H1 (cell line): ENCODE data around the gene GRIFIN. TPM values are rescaled to one million over a fixed set of nuclear protein-coding genes. Genes with fewer than 3 reads are reported as not detected.

Experiments
- CTCF ChIA-PET: fragments of 300-600 bp; sonication (Branson Sonifier 250); formaldehyde crosslinking; loops from one replicate; lab custom pipeline; 2021; ENCODE audit not compliant: partially characterized antibody; lab: Charles Lee
- POLR2A ChIA-PET: fragments of 300-600 bp; sonication (Branson Sonifier 250); formaldehyde crosslinking; loops from one replicate; lab custom pipeline; 2021; ENCODE audit warnings: inconsistent platforms; ENCODE audit not compliant: partially characterized antibody; lab: Charles Lee
- DNase-seq, 2 experiments: peaks; one replicate each; pipeline versions ENCODE4 v3.0.0 to v3.0.0-alpha.2; 2010 to 2022; ENCODE audit warnings: low spot score in 2 of 2, low read depth in 1 of 2, mixed read lengths in 1 of 2
- FAIRE-seq: peaks from 2 replicates; lab custom pipeline; 2011; peaks lifted over from hg19 to GRCh38; lab: Jason Lieb, UNC
- H2AFZ ChIP-seq: 2 replicates; pipeline ENCODE4 v1.8.1; 2012; ENCODE audit warnings: low read length, inconsistent platforms
- H2AK5ac ChIP-seq: 2 replicates; pipeline ENCODE4 v1.6.1; 2013; ENCODE audit warnings: low read depth, low read length
- H2BK120ac ChIP-seq: replicated peaks from 2 replicates; pipeline ENCODE3; 2013; ENCODE audit warnings: low read depth, low read length, inconsistent platforms
- H2BK12ac ChIP-seq: 2 replicates; pipeline ENCODE4 v1.6.1; 2013; ENCODE audit warnings: low read depth, low read length
- H2BK15ac ChIP-seq: 2 replicates; pipeline ENCODE4 v1.6.1; 2013; ENCODE audit warnings: low read length
- H2BK20ac ChIP-seq: 2 replicates; pipeline ENCODE4 v1.6.1; 2013; ENCODE audit warnings: low read length
- H2BK5ac ChIP-seq: 2 replicates; pipeline ENCODE4 v1.6.1; 2013; ENCODE audit warnings: low read depth, low read length
- H3K14ac ChIP-seq: 2 replicates; pipeline ENCODE4 v1.6.1; 2013; ENCODE audit warnings: inconsistent platforms; ENCODE audit not compliant: insufficient read length
- H3K18ac ChIP-seq: 2 replicates; pipeline ENCODE4 v1.6.1; 2013; ENCODE audit warnings: low read length; ENCODE audit errors: extremely low read depth
- H3K23ac ChIP-seq: 2 replicates; pipeline ENCODE4 v1.6.1; 2013; ENCODE audit warnings: inconsistent platforms; ENCODE audit not compliant: insufficient read length
- H3K23me2 ChIP-seq: 2 replicates; pipeline ENCODE4 v1.6.1; 2013; ENCODE audit warnings: low read depth, low read length
- H3K27ac ChIP-seq: 2 replicates; pipeline ENCODE4 v1.6.1; 2011; ENCODE audit warnings: low read depth, low read length, inconsistent platforms
- H3K27me3 ChIP-seq, 4 experiments: replicated peaks in 1 of 4; 1 replicate in 1 of 4; 2 replicates in 3 of 4; pipeline versions ENCODE4 v1.6.1 to v1.8.1; 2011 to 2013; ENCODE audit warnings: low read length in 3 of 4, mild to moderate bottlenecking in 3 of 4, inconsistent platforms in 2 of 4, mixed read lengths in 2 of 4, moderate library complexity in 1 of 4; ENCODE audit not compliant: control insufficient read depth in 3 of 4, insufficient read depth in 3 of 4; ENCODE audit errors: extremely low read depth in 1 of 4
- H3K36me3 ChIP-seq, 4 experiments: 2 replicates each; pipeline versions ENCODE4 v1.6.1 to v1.8.1; 2011 to 2013; ENCODE audit warnings: mild to moderate bottlenecking in 4 of 4, low read length in 3 of 4, moderate library complexity in 2 of 4, control low read depth in 1 of 4, inconsistent platforms in 1 of 4; ENCODE audit not compliant: insufficient read depth in 4 of 4, control insufficient read depth in 2 of 4
- H3K4ac ChIP-seq: replicated peaks from 2 replicates; pipeline ENCODE3; 2013; ENCODE audit warnings: low read length, low read depth, mixed read lengths, inconsistent platforms; ENCODE audit not compliant: insufficient read length
- H3K4me1 ChIP-seq, 4 experiments: replicated peaks in 1 of 4; 1 replicate in 1 of 4; 2 replicates in 3 of 4; pipeline versions ENCODE4 v1.6.1 to v1.8.1; 2011 to 2013; ENCODE audit warnings: low read length in 3 of 4, inconsistent platforms in 2 of 4, mixed read lengths in 1 of 4; ENCODE audit not compliant: insufficient read depth in 4 of 4, control insufficient read depth in 3 of 4
- H3K4me2 ChIP-seq, 2 experiments: 2 replicates each; pipeline versions ENCODE4 v1.6.1 to v1.8.1; 2011 to 2013; ENCODE audit warnings: low read depth in 2 of 2, low read length in 2 of 2, control low read depth in 1 of 2, inconsistent platforms in 1 of 2, mild to moderate bottlenecking in 1 of 2; ENCODE audit not compliant: insufficient read depth in 1 of 2
- H3K4me3 ChIP-seq, 4 experiments: fragments of 200-600, 300-600 bp in 1 of 4; sonication (generic), shearing (Covaris generic), sonication (Bioruptor Twin) in 1 of 4; 2 replicates each; pipeline versions ENCODE4 v1.5.1 to v1.8.1; 2011 to 2016; ENCODE audit warnings: low read length in 4 of 4, low read depth in 3 of 4, control low read depth in 2 of 4, inconsistent platforms in 2 of 4, mild to moderate bottlenecking in 2 of 4, mixed read lengths in 1 of 4, moderate library complexity in 1 of 4; ENCODE audit not compliant: insufficient read depth in 2 of 4; ENCODE audit errors: extremely low read depth in 1 of 4
- H3K56ac ChIP-seq: replicated peaks from 2 replicates; pipeline ENCODE3; 2013; ENCODE audit warnings: low read depth, mild to moderate bottlenecking, mixed read lengths, low read length, inconsistent platforms; ENCODE audit not compliant: insufficient read length
- H3K79me1 ChIP-seq: 2 replicates; pipeline ENCODE4 v1.6.1; 2013; ENCODE audit warnings: low read depth, low read length, control low read depth
- H3K79me2 ChIP-seq, 2 experiments: 2 replicates each; pipeline versions ENCODE4 v1.6.1 to v1.8.1; 2012 to 2013; ENCODE audit warnings: low read length in 2 of 2, mild to moderate bottlenecking in 2 of 2, inconsistent platforms in 1 of 2; ENCODE audit not compliant: insufficient read depth in 2 of 2, control insufficient read depth in 1 of 2
- H3K9ac ChIP-seq, 4 experiments: replicated peaks in 1 of 4; 1 replicate in 1 of 4; 2 replicates in 3 of 4; pipeline versions ENCODE4 v1.6.1 to v1.8.1; 2011 to 2013; ENCODE audit warnings: low read depth in 3 of 4, low read length in 3 of 4, control low read depth in 2 of 4, mild to moderate bottlenecking in 2 of 4, moderate library complexity in 2 of 4, inconsistent platforms in 1 of 4; ENCODE audit errors: extremely low read depth in 1 of 4
- H3K9me3 ChIP-seq, 2 experiments: 2 replicates each; pipeline versions ENCODE4 v1.6.1 to v1.8.1; 2012 to 2013; ENCODE audit warnings: mild to moderate bottlenecking in 2 of 2, moderate library complexity in 2 of 2, control low read depth in 1 of 2, inconsistent platforms in 1 of 2, low read depth in 1 of 2, low read length in 1 of 2, mixed read lengths in 1 of 2; ENCODE audit not compliant: insufficient read depth in 2 of 2
- H4K20me1 ChIP-seq, 2 experiments: replicated peaks in 1 of 2; 2 replicates each; pipeline versions ENCODE3 to v1.8.1; 2011 to 2013; ENCODE audit warnings: inconsistent platforms in 2 of 2, low read length in 2 of 2, mild to moderate bottlenecking in 1 of 2; ENCODE audit not compliant: insufficient read depth in 2 of 2, control insufficient read depth in 1 of 2
- H4K5ac ChIP-seq: 2 replicates; pipeline ENCODE4 v1.6.1; 2013; ENCODE audit warnings: low read length, low read depth, mixed read lengths, inconsistent platforms; ENCODE audit not compliant: insufficient read length
- H4K8ac ChIP-seq: 2 replicates; pipeline ENCODE4 v1.8.0; 2013; ENCODE audit warnings: mild to moderate bottlenecking, moderate library complexity, low read length, inconsistent platforms; ENCODE audit not compliant: insufficient read depth; ENCODE audit errors: extremely low read depth
- H4K91ac ChIP-seq: replicated peaks from 2 replicates; pipeline ENCODE3; 2013; ENCODE audit warnings: low read length, mixed read lengths, inconsistent platforms; ENCODE audit not compliant: insufficient read length
- TEAD4 ChIP-seq: IDR thresholded peaks from 2 replicates; pipeline ENCODE4 v1.6.1; 2012; ENCODE audit warnings: low read depth, low read length, inconsistent platforms, mixed read lengths
- WGBS, 2 experiments: shearing (Covaris generic) in 1 of 2; methylation state at CpG; one replicate each; pipeline versions ENCODE4 v1.1.6 to v1.1.7; 2013 to 2015; ENCODE audit warnings: low lambda C conversion rate in 2 of 2, mixed read lengths in 2 of 2, inconsistent platforms in 1 of 2, low coverage in 1 of 2, missing lambda C conversion rate in 1 of 2; ENCODE audit not compliant: insufficient replicate concordance in 2 of 2, insufficient coverage in 1 of 2, insufficient read length in 1 of 2; ENCODE audit errors: extremely low coverage in 1 of 2, missing lambda C conversion rate in 1 of 2; 5-methylcytosine and 5-hydroxymethylcytosine counted together
- polyA plus RNA-seq, 7 experiments: library from polyadenylated mRNA; depleted of rRNA in 3 of 7; stranded (reverse) in 5 of 7; unstranded in 2 of 7; fragments of >200 nt in 5 of 7; fragments of 200-250 nt in 2 of 7; gene quantifications; 1 replicate in 5 of 7; 2 replicates in 1 of 7; 4 replicates in 1 of 7; pipeline versions ENCODE4 v1.2.1 to v1.2.3, GENCODE V29; 2011 to 2013; ENCODE audit warnings: missing spikeins in 2 of 7, mixed read lengths in 2 of 7
- total RNA-seq: library from RNA; stranded (reverse); fragmentation: NEBNext Ultra II Directional; extraction: Animal tissue kit (Norgen Biotek cat#: 25700); gene quantifications from 2 replicates; pipeline ENCODE4 v1.2.1, GENCODE V29; 2021
- TF ChIP-seq, protein P1 (sequence below): IDR thresholded peaks from 2 replicates; pipeline ENCODE4 v1.6.1; 2012; ENCODE audit warnings: low read length, inconsistent platforms

GRIFIN gene
- total and polyA plus RNA-seq, 2 of the 8 experiments (the other 6 are each of a cell fraction or from before 2014, with no cell fraction given) = not detected

DNA sequence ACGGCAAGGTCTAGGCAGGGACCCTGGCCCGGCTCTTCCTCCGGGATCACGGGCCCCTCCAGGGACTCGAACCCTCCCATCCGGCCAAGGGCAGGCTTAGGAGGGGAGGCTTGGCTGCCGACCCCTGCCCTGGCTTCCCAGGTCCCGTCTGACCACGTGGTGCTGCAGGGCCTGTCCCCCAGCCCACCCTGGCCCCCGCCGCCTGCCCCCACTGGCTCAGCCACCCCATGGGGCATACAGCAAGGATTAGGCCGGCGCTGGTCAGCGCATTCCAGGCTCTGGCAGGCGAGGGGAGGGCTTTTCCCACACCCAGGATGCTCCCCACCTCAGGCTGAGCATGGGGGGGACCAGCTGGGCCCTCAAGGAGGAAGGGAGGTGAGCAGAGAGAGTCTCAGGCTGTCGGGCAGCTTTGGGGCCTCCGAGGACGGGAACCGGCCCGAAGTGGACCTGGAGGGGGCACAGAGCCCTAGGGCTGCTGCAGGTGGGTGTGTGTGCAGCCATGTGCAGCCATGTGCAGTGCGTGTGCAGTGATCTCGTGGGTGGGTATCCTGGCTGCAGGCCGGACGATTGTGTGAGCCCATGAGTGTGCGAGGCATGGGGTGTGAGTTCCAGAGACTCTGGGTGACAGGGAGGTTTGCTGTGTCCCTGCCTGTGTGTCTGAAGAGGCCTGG lies 713 bp upstream of the GRIFIN start:
- no peak overlapping the region for H3K56ac ChIP-seq
- POLR2A ChIA-PET = interaction anchor here (0.8 kb wide), 1 partner anchor 14 kb away, joined by 3 read pairs; no protein-coding TSS in a partner anchor
- no peak overlapping the region; the same call in 1 of the 2 replicates for H4K8ac ChIP-seq
- peaks cover 0 to 34% (median 20%) of the 10 kb centered on the region in 4 experiments; a peak in 6 of 7 replicates for H3K4me1 ChIP-seq
- no peaks in the 10 kb centered on the region for H3K79me2 ChIP-seq
- peak overlapping the region; percentile 59 for H4K5ac ChIP-seq
- CTCF ChIA-PET = interaction anchor here (1.1 to 3.4 kb wide), 3 partner anchors 17 to 27 kb away, joined by 3 to 20 read pairs (median 3); no protein-coding TSS in a partner anchor
- peak overlapping the region; percentile 87 for H2BK120ac ChIP-seq
- peak overlapping the region; percentile 98 for H3K4ac ChIP-seq
- H3K4me3 ChIP-seq = no peak overlapping the region
- H3K36me3 ChIP-seq = no peaks in the 10 kb centered on the region
- H3K23ac ChIP-seq = no peak overlapping the region
- H3K79me1 ChIP-seq = no peaks in the 10 kb centered on the region
- FAIRE-seq (no peak), DNase-seq (no peak)
- H3K18ac ChIP-seq = peak overlapping the region; percentile 87
- no peak overlapping the region for H2AFZ ChIP-seq
- H3K23me2 ChIP-seq = no peaks in the 10 kb centered on the region; the same call in 1 of the 2 replicates
- peak overlapping the region; percentile 23; the same call in 1 of the 2 replicates for H2BK20ac ChIP-seq
- H3K14ac ChIP-seq = no peak overlapping the region
- peak overlapping the region; percentile 97; the same call in 1 of the 2 replicates for H2BK12ac ChIP-seq
- peak overlapping the region; percentile 96 for H4K91ac ChIP-seq
- no peak overlapping the region for H3K4me2 ChIP-seq
- TF ChIP-seq TEAD4 = peak; percentile 51; the same call in 1 of the 2 replicates
- TF ChIP-seq, protein P1, sequence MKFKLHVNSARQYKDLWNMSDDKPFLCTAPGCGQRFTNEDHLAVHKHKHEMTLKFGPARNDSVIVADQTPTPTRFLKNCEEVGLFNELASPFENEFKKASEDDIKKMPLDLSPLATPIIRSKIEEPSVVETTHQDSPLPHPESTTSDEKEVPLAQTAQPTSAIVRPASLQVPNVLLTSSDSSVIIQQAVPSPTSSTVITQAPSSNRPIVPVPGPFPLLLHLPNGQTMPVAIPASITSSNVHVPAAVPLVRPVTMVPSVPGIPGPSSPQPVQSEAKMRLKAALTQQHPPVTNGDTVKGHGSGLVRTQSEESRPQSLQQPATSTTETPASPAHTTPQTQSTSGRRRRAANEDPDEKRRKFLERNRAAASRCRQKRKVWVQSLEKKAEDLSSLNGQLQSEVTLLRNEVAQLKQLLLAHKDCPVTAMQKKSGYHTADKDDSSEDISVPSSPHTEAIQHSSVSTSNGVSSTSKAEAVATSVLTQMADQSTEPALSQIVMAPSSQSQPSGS = no peak
- H3K9ac ChIP-seq = no peak overlapping the region
- H2BK5ac ChIP-seq = peak overlapping the region; percentile 40; the same call in 1 of the 2 replicates
- peak overlapping the region; percentile 81; the same call in 1 of the 2 replicates for H2BK15ac ChIP-seq
- no peaks in the 10 kb centered on the region for H3K9me3 ChIP-seq
- H4K20me1 ChIP-seq = no peaks in the 10 kb centered on the region
- 83% methylated on average over 12 of the region's 25 CpGs; no CpG with 5 or more reads in 1 of the 2 experiments for WGBS, 2 experiments
- no peak overlapping the region for H3K27ac ChIP-seq
- H2AK5ac ChIP-seq = no peak overlapping the region; the same call in 1 of the 2 replicates
- no peaks in the 10 kb centered on the region; a peak in 2 of 7 replicates for H3K27me3 ChIP-seq
